T-cell (primary cell): ENCODE results near the gene DIP2C. TPM values are rescaled to one million over a fixed set of nuclear protein-coding genes. Genes with fewer than 3 reads are reported as not detected.

Experiments used
- ATAC-seq, 4 experiments: fragments of 200-7000 bp in 3 of 4; fragments of 150-1000 bp in 1 of 4; cut with Tn5 transposase; replicated peaks in 1 of 4; 1 replicate in 3 of 4; 2 replicates in 1 of 4; pipeline ENCODE4 v1.10.0; 2021; ENCODE audit warnings: moderate library complexity in 3 of 4, mild to moderate bottlenecking in 2 of 4, moderate number of reproducible peaks in 1 of 4
- CTCF ChIA-PET, 2 donors: fragments of 300-600 bp; sonication (Branson Sonifier 250); formaldehyde crosslinking; loops; one replicate each; lab custom pipeline; 2022; ENCODE audit warnings: antibody characterized with exemption in 2 of 2; lab: Charles Lee
- POLR2A ChIA-PET, 2 donors: fragments of 300-600 bp; sonication (Branson Sonifier 250); formaldehyde crosslinking; loops; one replicate each; lab custom pipeline; 2022; ENCODE audit warnings: antibody characterized with exemption in 2 of 2; lab: Charles Lee
- DNase-seq, 35 experiments: peaks; one replicate each; pipeline versions ENCODE4 v3.0.0 to v3.0.0-alpha.2; 2013 to 2023
- H3K27ac ChIP-seq: one replicate; pipeline ENCODE4 v1.5.1; 2013; ENCODE audit warnings: low read length
- H3K27me3 ChIP-seq, 2 experiments: replicated peaks in 1 of 2; 1 replicate in 1 of 2; 2 replicates in 1 of 2; pipeline versions ENCODE4 v1.6.1 to v1.7.0; 2013; ENCODE audit warnings: low read length in 1 of 2, mixed read lengths in 1 of 2; ENCODE audit not compliant: control insufficient read depth in 2 of 2, insufficient read depth in 2 of 2; ENCODE audit errors: extremely low read depth in 1 of 2
- H3K36me3 ChIP-seq, 2 donors: 1 replicate in 1 of 2; 2 replicates in 1 of 2; pipeline versions ENCODE4 v1.6.1 to v1.7.0; 2013; ENCODE audit warnings: low read length in 1 of 2; ENCODE audit not compliant: control insufficient read depth in 2 of 2, insufficient read depth in 1 of 2; ENCODE audit errors: extremely low read depth in 1 of 2
- H3K4me1 ChIP-seq, 2 experiments: 1 replicate in 1 of 2; 2 replicates in 1 of 2; pipeline versions ENCODE4 v1.6.1 to v1.7.0; 2013; ENCODE audit warnings: low read length in 2 of 2, mixed read lengths in 1 of 2; ENCODE audit not compliant: insufficient read depth in 2 of 2, control insufficient read depth in 1 of 2; ENCODE audit errors: extremely low read depth in 1 of 2
- H3K4me3 ChIP-seq, 2 donors: 1 replicate in 1 of 2; 2 replicates in 1 of 2; pipeline versions ENCODE4 v1.5.1 to v1.7.0; 2013; ENCODE audit warnings: mild to moderate bottlenecking in 2 of 2, low read length in 1 of 2, moderate library complexity in 1 of 2; ENCODE audit not compliant: control insufficient read depth in 1 of 2; ENCODE audit errors: extremely low read depth in 1 of 2
- H3K9me3 ChIP-seq: 2 replicates; pipeline ENCODE4 v1.7.0; 2013
- H3K27ac Mint-ChIP-seq, 2 donors: one replicate each; pipeline ENCODE4 v1.8.0; 2020 to 2021; ENCODE audit warnings: mild to moderate bottlenecking in 2 of 2, mixed read lengths in 2 of 2
- H3K27me3 Mint-ChIP-seq, 2 donors: one replicate each; pipeline ENCODE4 v1.8.0; 2021 to 2022; ENCODE audit warnings: mixed read lengths in 2 of 2
- H3K36me3 Mint-ChIP-seq: one replicate; pipeline ENCODE4 v1.8.0; 2021; ENCODE audit warnings: mixed read lengths
- H3K4me1 Mint-ChIP-seq, 3 donors: one replicate each; pipeline ENCODE4 v1.8.0; 2020 to 2022; ENCODE audit warnings: mixed read lengths in 3 of 3, mild to moderate bottlenecking in 1 of 3
- H3K4me3 Mint-ChIP-seq, 3 donors: one replicate each; pipeline ENCODE4 v1.8.0; 2020 to 2022; ENCODE audit warnings: mild to moderate bottlenecking in 3 of 3, mixed read lengths in 3 of 3, moderate library complexity in 3 of 3
- H3K9me3 Mint-ChIP-seq, 3 donors: one replicate each; pipeline ENCODE4 v1.8.0; 2020 to 2022; ENCODE audit warnings: mixed read lengths in 3 of 3
- WGBS: methylation state at CpG from one replicate; pipeline ENCODE4 v1.1.5; 2013; ENCODE audit warnings: missing lambda C conversion rate; ENCODE audit not compliant: insufficient coverage; 5-methylcytosine and 5-hydroxymethylcytosine counted together
- total RNA-seq, 35 experiments: library from RNA in 6 of 35; stranded (reverse) in 6 of 35; fragments of 120-200 nt in 1 of 35; gene quantifications; one replicate each; pipeline versions ENCODE4 v1.2.1 to v1.2.4 and lab custom pipeline; 2013 to 2026

The DIP2C gene
- total RNA-seq, 5 donors from 2014 or later (not counting 1 experiment from before 2014, with no cell fraction given), result 2.7 to 7.4 (median 4.5) TPM

- H3K36me3 ChIP-seq, result peaks cover 0 to 4% of the 10 kb centered on the region in 2 donors
- H3K4me3 ChIP-seq, result no peak overlapping the region
- ChIA-PET CTCF (no interaction called here), POLR2A (no interaction called here)
- Mint-ChIP-seq H3K4me3 (no peak overlapping the region), H3K4me1 (peaks cover 11 to 23% (median 12%) of the 10 kb centered on the region in 3 donors), H3K9me3 (no peaks in the 10 kb centered on the region), H3K27ac (no peak overlapping the region), H3K27me3 (no peaks in the 10 kb centered on the region), H3K36me3 (peaks cover 20% of the 10 kb centered on the region)
- DNase-seq (no peak), ATAC-seq (peak in 1 of 4 experiments; percentile 61)
- H3K27ac ChIP-seq, result no peak overlapping the region
- peaks cover 0 to 12% of the 10 kb centered on the region in 2 experiments for H3K4me1 ChIP-seq
- no peaks in the 10 kb centered on the region for H3K9me3 ChIP-seq
- 79% methylated on average over 24 of the region's 35 CpGs for WGBS
- peaks cover 0 to 4% of the 10 kb centered on the region in 2 experiments for H3K27me3 ChIP-seq
Observed at GRCh38 chr10:375815-376505, 313.5 kb downstream of the DIP2C start.

GRCh38 chr10:374354-374753, 315.1 kb downstream of the DIP2C start:
- H3K36me3 Mint-ChIP-seq, result peaks cover 12% of the 10 kb centered on the region
- H3K27ac ChIP-seq, result no peak overlapping the region
- no peaks in the 10 kb centered on the region for H3K27me3 Mint-ChIP-seq
- no peak overlapping the region for H3K4me3 ChIP-seq
- WGBS, result 100% methylated on average over 2 of the region's 3 CpGs
- H3K9me3 Mint-ChIP-seq, result no peaks in the 10 kb centered on the region
- ATAC-seq (no peak), DNase-seq (no peak)
- no peak overlapping the region for H3K27ac Mint-ChIP-seq
- peaks cover 0 to 4% of the 10 kb centered on the region in 2 donors for H3K36me3 ChIP-seq
- CTCF ChIA-PET, result no interaction called here
- POLR2A ChIA-PET, result no interaction called here
- H3K4me1 ChIP-seq, result peaks cover 0 to 12% of the 10 kb centered on the region in 2 experiments
- H3K9me3 ChIP-seq, result no peaks in the 10 kb centered on the region
- H3K4me3 Mint-ChIP-seq, result no peak overlapping the region
- no peaks in the 10 kb centered on the region for H3K27me3 ChIP-seq
- peaks cover 11 to 23% (median 12%) of the 10 kb centered on the region in 3 donors for H3K4me1 Mint-ChIP-seq

- Histone ChIP-seq H3K4me1 (peaks cover 0 to 12% of the 10 kb centered on the region in 2 experiments), H3K27ac (no peak overlapping the region), H3K9me3 (no peaks in the 10 kb centered on the region), H3K4me3 (no peak overlapping the region), H3K27me3 (peaks cover 0 to 3% of the 10 kb centered on the region in 2 experiments), H3K36me3 (peaks cover 0 to 4% of the 10 kb centered on the region in 2 donors)
- ATAC-seq (no peak), DNase-seq (no peak)
- WGBS, result 58% methylated on average over 7 of the region's 8 CpGs
- Mint-ChIP-seq H3K36me3 (peaks cover 12% of the 10 kb centered on the region), H3K27ac (no peak overlapping the region), H3K27me3 (no peaks in the 10 kb centered on the region), H3K9me3 (no peaks in the 10 kb centered on the region), H3K4me1 (peaks cover 11 to 23% (median 12%) of the 10 kb centered on the region in 3 donors), H3K4me3 (no peak overlapping the region)
- ChIA-PET CTCF (no interaction called here), POLR2A (no interaction called here)
Observed at GRCh38 chr10:373526-374309, 315.8 kb downstream of the DIP2C start.

- no peak overlapping the region for H3K27ac ChIP-seq
- no peak overlapping the region for H3K27ac Mint-ChIP-seq
- no peak overlapping the region for H3K4me3 ChIP-seq
- no peaks in the 10 kb centered on the region for H3K9me3 ChIP-seq
- DNase-seq (no peak), ATAC-seq (no peak)
- CTCF ChIA-PET, result no interaction called here
- no peaks in the 10 kb centered on the region for H3K27me3 Mint-ChIP-seq
- no peak overlapping the region for H3K4me3 Mint-ChIP-seq
- WGBS, result 78% methylated on average over 2 of the region's 4 CpGs
- peaks cover 0 to 4% of the 10 kb centered on the region in 2 donors for H3K36me3 ChIP-seq
- peaks cover 0 to 12% of the 10 kb centered on the region in 2 experiments for H3K4me1 ChIP-seq
- POLR2A ChIA-PET, result no interaction called here
- H3K36me3 Mint-ChIP-seq, result peaks cover 12% of the 10 kb centered on the region
- H3K4me1 Mint-ChIP-seq, result peaks cover 11 to 23% (median 12%) of the 10 kb centered on the region in 3 donors
- H3K27me3 ChIP-seq, result peaks cover 0 to 5% of the 10 kb centered on the region in 2 experiments
- no peaks in the 10 kb centered on the region for H3K9me3 Mint-ChIP-seq
Observed at GRCh38 chr10:373015-373414, 316.5 kb downstream of the DIP2C start.

- no peak overlapping the region for H3K27ac Mint-ChIP-seq
- H3K27me3 Mint-ChIP-seq, result no peaks in the 10 kb centered on the region
- Histone ChIP-seq H3K4me3 (no peak overlapping the region), H3K27me3 (peaks cover 0 to 5% of the 10 kb centered on the region in 2 experiments), H3K36me3 (peaks cover 0 to 4% of the 10 kb centered on the region in 2 donors), H3K27ac (no peak overlapping the region), H3K9me3 (no peaks in the 10 kb centered on the region), H3K4me1 (peaks cover 0 to 7% of the 10 kb centered on the region in 2 experiments)
- no peak for DNase-seq
- ATAC-seq, result no peak
- ChIA-PET POLR2A (no interaction called here), CTCF (interaction anchor here in 1 of 2 donors (0.7 kb wide), 1 partner anchor 26 kb away, joined by 3 read pairs; no protein-coding TSS in a partner anchor)
- no peak overlapping the region for H3K4me3 Mint-ChIP-seq
- peaks cover 12% of the 10 kb centered on the region for H3K36me3 Mint-ChIP-seq
- WGBS, result 95% methylated on average over 8 of the region's 17 CpGs
- no peaks in the 10 kb centered on the region for H3K9me3 Mint-ChIP-seq
- peaks cover 9 to 18% (median 9%) of the 10 kb centered on the region in 3 donors for H3K4me1 Mint-ChIP-seq
Observed at GRCh38 chr10:372566-372965, 316.9 kb downstream of the DIP2C start.

GRCh38 chr10:371515-371914, 318.0 kb downstream of the DIP2C start:
- Histone ChIP-seq H3K36me3 (peaks cover 0 to 4% of the 10 kb centered on the region in 2 donors), H3K27me3 (peaks cover 0 to 5% of the 10 kb centered on the region in 2 experiments), H3K4me3 (no peak overlapping the region), H3K9me3 (no peaks in the 10 kb centered on the region), H3K27ac (no peak overlapping the region), H3K4me1 (no peaks in the 10 kb centered on the region)
- Mint-ChIP-seq H3K27ac (no peak overlapping the region), H3K36me3 (peaks cover 12% of the 10 kb centered on the region), H3K4me3 (no peak overlapping the region), H3K27me3 (no peaks in the 10 kb centered on the region), H3K9me3 (no peaks in the 10 kb centered on the region), H3K4me1 (peaks cover 0 to 8% (median 0%) of the 10 kb centered on the region in 3 donors)
- ATAC-seq (no peak), DNase-seq (no peak)
- ChIA-PET CTCF (no interaction called here), POLR2A (no interaction called here)
- 88% methylated on average over 9 of the region's 13 CpGs for WGBS
